GM04504 (cell line): ENCODE results near the gene LRRC4.

Source experiments
- DNase-seq: peaks from one replicate; pipeline ENCODE4 v3.0.0-alpha.2; 2012; ENCODE audit warnings: low read depth

LRRC4 gene, protein sequence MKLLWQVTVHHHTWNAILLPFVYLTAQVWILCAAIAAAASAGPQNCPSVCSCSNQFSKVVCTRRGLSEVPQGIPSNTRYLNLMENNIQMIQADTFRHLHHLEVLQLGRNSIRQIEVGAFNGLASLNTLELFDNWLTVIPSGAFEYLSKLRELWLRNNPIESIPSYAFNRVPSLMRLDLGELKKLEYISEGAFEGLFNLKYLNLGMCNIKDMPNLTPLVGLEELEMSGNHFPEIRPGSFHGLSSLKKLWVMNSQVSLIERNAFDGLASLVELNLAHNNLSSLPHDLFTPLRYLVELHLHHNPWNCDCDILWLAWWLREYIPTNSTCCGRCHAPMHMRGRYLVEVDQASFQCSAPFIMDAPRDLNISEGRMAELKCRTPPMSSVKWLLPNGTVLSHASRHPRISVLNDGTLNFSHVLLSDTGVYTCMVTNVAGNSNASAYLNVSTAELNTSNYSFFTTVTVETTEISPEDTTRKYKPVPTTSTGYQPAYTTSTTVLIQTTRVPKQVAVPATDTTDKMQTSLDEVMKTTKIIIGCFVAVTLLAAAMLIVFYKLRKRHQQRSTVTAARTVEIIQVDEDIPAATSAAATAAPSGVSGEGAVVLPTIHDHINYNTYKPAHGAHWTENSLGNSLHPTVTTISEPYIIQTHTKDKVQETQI

DNA sequence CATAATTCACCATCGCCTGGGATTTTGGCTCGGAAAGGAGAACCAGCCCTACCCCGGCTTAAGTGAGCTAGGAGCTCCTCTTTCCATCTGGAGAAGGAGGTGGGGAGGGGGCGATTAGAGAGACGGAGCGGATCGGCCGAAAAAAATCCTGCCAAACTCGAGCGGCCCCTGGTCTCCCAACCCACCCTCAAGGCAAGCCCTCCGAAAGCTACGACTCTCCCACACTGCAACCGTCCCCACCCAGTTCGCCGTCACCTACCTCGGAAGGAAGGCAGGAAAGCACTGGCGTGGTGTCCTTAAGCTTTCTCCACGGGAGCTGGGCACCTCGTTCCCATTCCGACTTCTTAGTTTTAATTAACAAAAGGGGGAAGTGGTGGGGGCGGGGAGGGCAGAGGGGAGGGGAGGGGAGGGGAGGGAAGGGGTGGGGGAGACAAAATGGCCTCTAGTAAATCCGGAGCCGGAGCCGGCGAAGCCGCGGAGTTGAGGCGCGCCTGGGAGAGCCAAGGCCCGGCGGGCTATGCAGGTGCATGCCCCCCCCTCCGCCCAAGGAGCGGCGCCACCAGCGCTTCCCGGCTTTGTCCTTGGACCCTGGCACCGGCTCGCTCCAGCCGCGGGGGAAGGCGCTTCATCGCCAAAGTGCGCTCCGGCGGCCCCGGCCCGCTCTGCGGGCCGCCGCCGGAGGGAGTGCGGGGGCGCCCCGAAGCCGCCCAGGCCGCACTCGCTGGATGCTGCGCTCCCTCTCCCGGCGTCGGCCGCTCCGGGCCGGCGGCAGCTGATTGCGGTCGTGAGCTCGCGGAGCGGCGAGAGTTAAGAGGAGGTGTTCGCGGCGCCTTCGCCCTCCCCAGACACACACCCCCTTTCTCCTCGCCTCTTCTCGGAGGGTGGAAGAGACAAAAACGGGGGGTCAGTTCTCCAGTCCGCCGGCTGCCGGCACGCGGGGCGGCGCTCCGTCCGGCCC is at the start of gene LRRC4:
LRRC4 (minus strand) TSS at position 784 of the 958 bp plus-strand sequence. CDS start 797 bp downstream, outside the sequence.
- DNase-seq = no peak

- DNase-seq = no peak
These were observed 48.9 kb upstream of the LRRC4 start for GRCh38 chr7:128080169-128080568.

- no peak for DNase-seq
These were observed 47.1 kb upstream of the LRRC4 start for GRCh38 chr7:128078309-128078708.

- no peak for DNase-seq
These were observed 45.6 kb upstream of the LRRC4 start for GRCh38 chr7:128076796-128077271.

DNA sequence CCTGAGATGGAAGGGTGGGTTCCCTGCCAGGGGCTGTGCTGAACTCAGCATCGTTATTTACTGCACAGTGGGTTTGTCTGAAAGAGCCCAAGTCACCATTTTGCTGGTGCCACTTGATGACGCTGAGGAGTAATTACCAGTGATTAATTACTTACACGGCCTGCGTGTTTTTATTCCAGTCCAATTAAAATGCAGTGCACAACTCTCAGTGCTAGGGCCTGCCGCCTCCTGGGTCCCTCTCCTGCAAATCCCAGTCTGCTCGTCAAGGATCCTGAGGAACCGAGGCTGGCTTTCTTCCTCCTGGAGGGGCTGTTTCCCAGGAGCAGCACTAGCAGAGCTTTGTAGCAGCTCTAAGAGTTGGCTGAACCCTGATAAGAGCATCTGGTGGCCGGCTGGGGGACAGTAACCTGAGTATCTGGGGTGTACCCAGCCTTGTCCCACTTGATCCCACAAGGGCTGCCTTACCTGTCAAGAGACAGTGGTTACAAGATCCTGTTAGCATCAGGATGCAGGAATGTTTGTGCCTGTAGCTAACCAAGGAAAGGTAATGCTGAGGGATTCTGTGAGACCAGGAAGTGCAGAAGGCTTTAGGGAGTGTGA is 45.1 kb upstream of the LRRC4 start:
- DNase-seq = no peak

- DNase-seq = no peak
These were observed 44.2 kb upstream of the LRRC4 start for GRCh38 chr7:128075242-128076095.

- DNase-seq = no peak
These were observed 43.5 kb upstream of the LRRC4 start for GRCh38 chr7:128074736-128075135.

DNA sequence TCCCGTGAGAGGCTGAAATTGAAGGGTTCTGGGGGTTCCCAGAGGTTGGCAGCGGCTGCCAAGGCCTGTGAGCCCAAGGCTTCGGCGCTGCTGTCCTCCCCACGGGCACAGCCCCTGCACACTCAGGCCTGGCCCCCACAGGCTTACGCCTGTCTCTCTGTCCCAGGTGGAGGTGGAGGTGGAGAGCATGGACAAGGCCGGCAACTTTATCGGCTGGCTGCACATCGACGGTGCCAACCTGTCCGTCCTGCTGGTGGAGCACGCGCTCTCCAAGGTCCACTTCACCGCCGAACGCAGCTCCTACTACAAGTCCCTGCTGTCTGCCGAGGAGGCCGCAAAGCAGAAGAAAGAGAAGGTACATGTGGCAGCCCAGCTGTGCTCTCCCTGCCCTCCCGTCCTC is 43.1 kb upstream of the LRRC4 start:
- DNase-seq = no peak

DNA sequence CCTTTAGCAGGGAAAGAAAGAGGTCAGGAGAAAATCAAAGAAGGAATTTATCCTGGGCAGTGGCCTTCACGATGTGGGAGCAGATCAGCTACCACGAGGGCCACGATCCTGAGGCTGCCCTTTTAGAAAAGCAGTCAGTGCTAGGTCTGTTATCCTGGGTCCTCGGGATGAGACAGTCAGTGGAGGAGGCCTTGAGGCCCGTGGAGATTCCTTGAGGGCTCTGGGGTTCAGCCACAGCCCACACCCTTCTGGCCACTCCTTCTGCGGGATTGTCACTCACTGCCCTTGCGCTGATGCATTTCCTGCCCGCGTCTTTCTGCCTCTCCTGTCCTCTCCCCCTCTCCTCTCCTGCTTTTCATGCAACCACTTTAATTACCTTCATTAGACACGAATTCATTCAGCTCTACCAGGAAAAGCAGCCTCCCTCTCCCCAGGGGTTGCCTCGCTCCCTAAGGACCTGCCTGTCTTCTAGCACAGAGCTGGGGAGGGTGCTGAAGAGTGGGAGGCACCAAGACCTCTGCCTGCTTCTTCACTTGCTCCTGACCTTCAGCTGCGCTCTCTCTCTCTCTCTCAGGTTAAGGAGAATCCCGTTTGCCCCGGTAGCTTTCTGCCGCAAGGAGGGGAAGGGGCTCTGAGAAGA is 42.6 kb upstream of the LRRC4 start:
- no peak for DNase-seq

GRCh38 chr7:128071801-128072200 is 40.6 kb upstream of the LRRC4 start:
- no peak for DNase-seq

DNA sequence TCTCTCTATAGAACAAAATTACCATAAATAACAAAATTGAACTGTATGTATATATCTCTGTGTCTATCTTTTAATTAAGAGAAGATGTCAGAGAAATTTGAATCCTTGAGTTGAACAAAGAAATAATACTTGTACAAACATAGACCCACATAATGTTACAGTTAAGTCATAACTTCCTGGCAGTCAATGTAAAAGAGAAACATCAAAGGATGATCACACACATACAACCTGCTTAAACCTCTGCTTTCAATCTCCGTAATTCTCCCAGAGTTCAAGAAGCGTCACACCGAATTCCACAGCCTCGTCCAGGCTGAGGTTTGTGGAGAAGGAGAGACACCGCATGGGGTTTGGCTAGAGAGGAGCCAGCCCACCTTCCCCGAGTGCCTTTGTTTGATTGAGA is 40.1 kb upstream of the LRRC4 start:
- no peak for DNase-seq

DNA sequence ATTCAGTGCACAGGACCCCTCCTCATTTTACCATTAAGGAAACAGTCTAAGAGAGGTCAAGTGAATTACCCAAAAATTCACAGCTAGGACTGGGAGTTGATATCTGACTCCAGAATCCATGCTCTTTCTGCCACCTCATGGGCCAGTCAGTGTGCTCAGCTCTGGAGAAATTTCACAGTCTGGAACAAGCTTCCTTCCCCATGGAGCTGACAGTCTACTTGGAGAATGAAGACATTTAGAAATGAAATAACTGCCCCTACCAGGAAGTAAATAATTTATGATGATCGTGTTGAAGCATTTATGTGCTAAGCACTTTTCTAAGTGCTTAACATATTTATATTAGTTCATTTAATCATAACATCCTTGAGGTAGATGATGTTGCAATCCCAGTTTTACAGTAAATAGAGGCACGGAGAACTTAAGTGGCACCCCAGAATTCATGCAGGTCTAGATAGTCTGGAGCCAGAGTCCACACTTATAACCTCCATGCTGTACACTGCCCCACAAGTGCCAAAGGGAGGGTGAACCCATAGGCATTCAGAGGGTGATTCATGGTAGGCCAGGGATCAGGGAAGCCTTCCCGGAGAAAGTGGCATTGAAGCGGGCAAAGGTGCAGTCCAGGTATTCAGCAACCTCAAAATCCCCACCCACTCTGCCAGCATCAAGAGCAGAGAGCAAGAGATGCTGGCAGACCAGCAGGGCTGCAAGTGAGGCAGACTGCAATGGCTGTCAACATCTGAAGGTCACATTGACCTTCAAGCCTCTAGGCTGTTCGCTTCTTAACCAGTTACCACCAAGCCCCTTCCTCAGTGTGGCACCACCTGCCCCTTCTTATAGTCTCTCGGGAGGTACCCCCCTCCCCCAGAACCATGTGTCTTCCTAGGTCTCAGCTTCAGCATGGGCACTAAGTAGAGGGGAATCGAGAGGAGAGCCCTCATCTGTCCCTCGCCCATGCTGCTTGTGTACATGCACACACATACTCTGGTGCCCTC is 38.4 kb upstream of the LRRC4 start:
- DNase-seq = no peak

- DNase-seq = no peak
These were observed 37.5 kb upstream of the LRRC4 start for GRCh38 chr7:128068785-128069184.

GRCh38 chr7:128067983-128068382 is 36.7 kb upstream of the LRRC4 start:
- no peak for DNase-seq

GRCh38 chr7:128066858-128067257 is 35.6 kb upstream of the LRRC4 start:
- no peak for DNase-seq

GRCh38 chr7:128066395-128066794 is 35.2 kb upstream of the LRRC4 start:
- no peak for DNase-seq

- DNase-seq = no peak
These were observed 34.6 kb upstream of the LRRC4 start for GRCh38 chr7:128065872-128066271.

- DNase-seq = no peak
These were observed 31.9 kb upstream of the LRRC4 start for GRCh38 chr7:128063088-128063487.

- no peak for DNase-seq
These were observed 28.8 kb upstream of the LRRC4 start for GRCh38 chr7:128060018-128060417.
